Astrocyte (in vitro differentiated cells and primary cell): ENCODE measurements around the gene ERCC6. TPM values are rescaled to one million over a fixed set of nuclear protein-coding genes. Genes with fewer than 3 reads are reported as not detected.

Experiments
- DNase-seq: peaks from one replicate; pipeline ENCODE4 v3.0.0-alpha.2; 2010; ENCODE audit warnings: low read depth
- FAIRE-seq: peaks from 2 replicates; lab custom pipeline; 2011; peaks lifted over from hg19 to GRCh38; lab: Jason Lieb, UNC
- H2AFZ ChIP-seq: 2 replicates; pipeline ENCODE4 v1.6.0; 2012; ENCODE audit warnings: low read depth, low read length, inconsistent platforms
- H3K27ac ChIP-seq: 2 replicates; pipeline ENCODE4 v1.5.1; 2011; ENCODE audit warnings: low read depth, low read length, inconsistent platforms
- H3K27me3 ChIP-seq: 2 replicates; pipeline ENCODE4 v1.6.0; 2011; ENCODE audit warnings: low read length, inconsistent platforms; ENCODE audit not compliant: insufficient read depth
- H3K36me3 ChIP-seq: 2 replicates; pipeline ENCODE4 v1.5.1; 2011; ENCODE audit warnings: low read length, inconsistent platforms; ENCODE audit not compliant: insufficient read depth
- H3K4me1 ChIP-seq: 2 replicates; pipeline ENCODE4 v1.5.1; 2011; ENCODE audit warnings: low read length, inconsistent platforms; ENCODE audit not compliant: insufficient read depth
- H3K4me2 ChIP-seq: 2 replicates; pipeline ENCODE4 v1.6.0; 2012; ENCODE audit warnings: low read length, inconsistent platforms
- H3K4me3 ChIP-seq: 2 replicates; pipeline ENCODE4 v1.5.1; 2011; ENCODE audit warnings: low read depth, mild to moderate bottlenecking, low read length, inconsistent platforms; ENCODE audit not compliant: insufficient read depth
- H3K79me2 ChIP-seq: 2 replicates; pipeline ENCODE4 v1.6.0; 2012; ENCODE audit warnings: mild to moderate bottlenecking, low read length, inconsistent platforms; ENCODE audit not compliant: insufficient read depth
- H3K9ac ChIP-seq: 2 replicates; pipeline ENCODE4 v1.6.0; 2012; ENCODE audit warnings: mild to moderate bottlenecking, low read length, inconsistent platforms
- H3K9me3 ChIP-seq: 2 replicates; pipeline ENCODE4 v1.5.1; 2012; ENCODE audit warnings: low read depth, mild to moderate bottlenecking, low read length, inconsistent platforms; ENCODE audit not compliant: insufficient read depth
- H4K20me1 ChIP-seq: 2 replicates; pipeline ENCODE4 v1.6.0; 2012; ENCODE audit warnings: low read length, inconsistent platforms; ENCODE audit not compliant: insufficient read depth
- H3K27ac Mint-ChIP-seq: one replicate; pipeline ENCODE4 v1.8.0; 2021; ENCODE audit warnings: mild to moderate bottlenecking, mixed read lengths; ENCODE audit not compliant: unreplicated experiment
- H3K27me3 Mint-ChIP-seq: one replicate; pipeline ENCODE4 v1.8.0; 2021; ENCODE audit warnings: low read depth, mixed read lengths; ENCODE audit not compliant: unreplicated experiment
- H3K36me3 Mint-ChIP-seq: one replicate; pipeline ENCODE4 v1.8.0; 2021; ENCODE audit warnings: low read depth, mixed read lengths; ENCODE audit not compliant: unreplicated experiment
- H3K4me1 Mint-ChIP-seq: one replicate; pipeline ENCODE4 v1.8.0; 2021; ENCODE audit warnings: low read depth, mixed read lengths; ENCODE audit not compliant: unreplicated experiment
- H3K4me3 Mint-ChIP-seq: one replicate; pipeline ENCODE4 v1.8.0; 2021; ENCODE audit warnings: mild to moderate bottlenecking, moderate library complexity, mixed read lengths; ENCODE audit not compliant: unreplicated experiment
- H3K9me3 Mint-ChIP-seq: one replicate; pipeline ENCODE4 v1.8.0; 2021; ENCODE audit warnings: mild to moderate bottlenecking, mixed read lengths; ENCODE audit not compliant: unreplicated experiment
- CTCF ChIP-seq: IDR thresholded peaks from 2 replicates; pipeline ENCODE4 v1.5.1; 2011; ENCODE audit warnings: low read depth, mild to moderate bottlenecking, inconsistent platforms, low read length, moderate library complexity; ENCODE audit not compliant: insufficient read depth
- EZH2 ChIP-seq: IDR thresholded peaks from 2 replicates; pipeline ENCODE4 v1.6.1; 2012; ENCODE audit warnings: mild to moderate bottlenecking, low read length, inconsistent platforms; ENCODE audit not compliant: insufficient read depth
- total RNA-seq: library from RNA; stranded (reverse); gene quantifications from 2 replicates; pipeline ENCODE4 v1.2.1, GENCODE V29; 2021

The ERCC6 gene
- total RNA-seq, 1 donor from 2014 or later, result 22.3 TPM

GRCh38 chr10:49499305-49499851 lies 39.5 kb downstream of the ERCC6 start:
- Histone ChIP-seq H3K36me3 (no peaks in the 10 kb centered on the region), H3K4me1 (no peaks in the 10 kb centered on the region), H3K9ac (no peak overlapping the region), H3K27ac (no peak overlapping the region), H2AFZ (no peak overlapping the region), H3K27me3 (no peaks in the 10 kb centered on the region), H3K4me2 (no peak overlapping the region), H3K4me3 (no peak overlapping the region), H3K9me3 (no peaks in the 10 kb centered on the region), H3K79me2 (no peaks in the 10 kb centered on the region), H4K20me1 (peaks cover 12% of the 10 kb centered on the region)
- TF ChIP-seq CTCF (no peak), EZH2 (no peak)
- DNase-seq (no peak), FAIRE-seq (no peak)
- Mint-ChIP-seq H3K4me3 (no peak overlapping the region), H3K27me3 (no peaks in the 10 kb centered on the region), H3K36me3 (peaks cover 3% of the 10 kb centered on the region), H3K9me3 (peaks cover 4% of the 10 kb centered on the region), H3K27ac (no peak overlapping the region), H3K4me1 (no peaks in the 10 kb centered on the region)

- H3K4me3 Mint-ChIP-seq, result no peak overlapping the region
- H3K36me3 ChIP-seq, result no peaks in the 10 kb centered on the region
- FAIRE-seq (no peak), DNase-seq (no peak)
- no peaks in the 10 kb centered on the region for H3K27me3 Mint-ChIP-seq
- TF ChIP-seq EZH2, result no peak
- no peak for TF ChIP-seq CTCF
- H3K27ac ChIP-seq, result no peak overlapping the region
- H3K79me2 ChIP-seq, result no peaks in the 10 kb centered on the region
- no peak overlapping the region for H2AFZ ChIP-seq
- H3K9me3 Mint-ChIP-seq, result peaks cover 4% of the 10 kb centered on the region
- no peaks in the 10 kb centered on the region for H3K9me3 ChIP-seq
- no peak overlapping the region for H3K27ac Mint-ChIP-seq
- no peak overlapping the region for H3K4me2 ChIP-seq
- no peaks in the 10 kb centered on the region for H3K27me3 ChIP-seq
- no peaks in the 10 kb centered on the region for H3K4me1 Mint-ChIP-seq
- H3K9ac ChIP-seq, result no peak overlapping the region
- H3K4me3 ChIP-seq, result no peak overlapping the region
- peaks cover 12% of the 10 kb centered on the region for H4K20me1 ChIP-seq
- H3K4me1 ChIP-seq, result no peaks in the 10 kb centered on the region
- peaks cover 3% of the 10 kb centered on the region for H3K36me3 Mint-ChIP-seq
These were observed 40.5 kb downstream of the ERCC6 start for GRCh38 chr10:49498425-49498824.

- Mint-ChIP-seq H3K27me3 (no peaks in the 10 kb centered on the region), H3K4me3 (no peak overlapping the region), H3K27ac (no peak overlapping the region), H3K4me1 (no peaks in the 10 kb centered on the region), H3K9me3 (peaks cover 4% of the 10 kb centered on the region), H3K36me3 (peaks cover 3% of the 10 kb centered on the region)
- Histone ChIP-seq H4K20me1 (peaks cover 12% of the 10 kb centered on the region), H3K9ac (no peak overlapping the region), H3K4me3 (no peak overlapping the region), H3K27ac (no peak overlapping the region), H3K4me2 (no peak overlapping the region), H2AFZ (no peak overlapping the region), H3K4me1 (no peaks in the 10 kb centered on the region), H3K27me3 (no peaks in the 10 kb centered on the region), H3K9me3 (no peaks in the 10 kb centered on the region), H3K79me2 (no peaks in the 10 kb centered on the region), H3K36me3 (no peaks in the 10 kb centered on the region)
- no peak for DNase-seq
- no peak for FAIRE-seq
- TF ChIP-seq EZH2 (no peak), CTCF (no peak)
These were observed 41.6 kb downstream of the ERCC6 start for GRCh38 chr10:49497358-49497757.
